ENCODE results near the gene FAM43A.
A peak's percentile ranks its signal among the peaks of the same experiment; 100 is the strongest.

Gene FAM43A

DNA sequence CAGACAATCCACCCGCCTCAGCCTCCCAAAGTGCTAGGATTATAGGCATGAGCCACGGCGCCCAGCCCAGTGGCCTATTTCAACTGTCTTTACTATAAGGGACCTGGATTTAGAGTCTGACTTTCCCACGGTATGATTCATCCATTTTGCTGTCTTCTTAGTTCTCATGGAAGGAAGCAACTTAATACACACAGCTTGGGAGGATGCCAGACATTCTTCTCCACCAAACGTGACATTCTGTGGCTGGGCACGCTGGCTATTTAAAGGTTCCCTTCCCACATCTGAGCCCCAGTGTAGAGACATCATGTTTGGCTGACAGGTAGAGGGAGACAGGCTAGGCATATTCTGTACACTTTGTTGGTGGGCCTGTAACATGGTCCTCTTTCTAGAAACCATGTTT lies 26.2 kb downstream of the FAM43A start:
- no peak for DNase-seq (ENCODE audit: low spot score)

DNA sequence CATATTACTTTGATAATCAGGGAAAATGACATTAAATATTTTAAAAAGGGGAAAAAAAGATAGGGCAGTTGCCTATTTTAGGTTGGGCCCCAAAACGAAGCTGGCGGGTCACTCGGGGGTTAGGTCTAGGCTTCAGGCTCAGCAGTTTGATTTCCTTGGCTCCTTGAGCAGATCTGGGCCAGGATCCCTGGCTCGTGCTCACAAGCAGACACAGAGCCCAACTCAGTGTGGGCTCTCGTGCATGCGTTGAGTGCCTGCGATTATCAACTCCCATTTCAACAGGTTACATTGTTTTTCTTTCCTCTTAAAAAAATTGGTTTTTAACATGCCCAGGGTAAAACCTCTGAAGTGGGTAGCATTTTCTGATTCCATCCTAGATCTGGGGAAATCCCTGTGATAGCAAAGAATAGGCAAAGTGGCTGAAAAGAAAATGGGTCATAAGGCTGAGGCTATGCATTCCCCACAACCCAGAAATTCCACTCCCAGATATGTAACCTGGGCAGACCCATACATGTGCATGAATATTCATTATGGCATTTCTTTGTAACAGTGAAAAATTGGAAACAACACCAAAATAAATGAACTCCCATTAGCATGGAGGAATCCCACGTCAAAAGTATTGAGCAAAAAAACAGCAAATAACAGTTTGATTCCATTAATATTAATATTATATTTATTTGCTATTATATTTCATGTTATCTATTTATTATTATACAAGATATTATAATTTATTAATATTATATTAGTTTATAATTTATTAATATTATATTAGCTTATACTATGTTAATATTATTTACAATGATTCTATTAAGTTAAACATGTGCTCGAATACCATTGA lies 27.8 kb downstream of the FAM43A start:
- no peak for DNase-seq (ENCODE audit: low spot score)

DNA sequence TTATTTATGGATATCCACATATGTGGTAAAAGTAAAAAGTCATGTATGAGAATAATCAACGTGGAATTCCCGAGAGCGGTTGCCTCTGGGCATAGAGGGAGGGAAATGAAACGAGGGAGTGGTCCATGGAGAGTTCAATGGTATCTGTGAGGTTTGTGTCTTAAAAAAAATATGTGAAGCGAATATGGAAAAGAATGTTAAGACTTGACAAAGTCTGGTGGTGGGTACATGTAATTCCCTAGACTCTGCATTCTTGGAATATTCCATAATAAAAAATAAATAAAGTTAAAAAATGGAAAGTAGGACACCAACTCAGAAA lies 28.4 kb downstream of the FAM43A start:
- DNase-seq (ENCODE audit: low spot score), result no peak

DNA sequence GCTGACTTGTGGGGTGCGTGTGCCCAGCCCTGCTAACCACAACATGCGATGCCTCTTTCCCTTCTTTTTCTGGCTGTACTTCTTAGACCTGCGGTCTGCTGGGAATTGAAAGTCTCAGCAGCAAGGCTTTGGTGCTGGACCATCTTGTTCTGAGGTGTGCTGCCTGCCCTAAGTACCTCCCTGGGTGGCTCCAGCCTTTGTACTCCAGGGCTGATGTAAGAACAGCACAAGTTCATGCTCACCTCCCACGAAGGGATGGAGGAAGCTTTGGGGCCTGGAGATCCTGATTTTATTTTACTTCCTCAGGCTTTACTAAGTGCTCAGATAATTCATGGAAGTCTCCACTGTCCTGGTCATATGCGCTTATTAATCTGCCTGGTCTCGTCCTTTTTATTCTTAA lies 28.9 kb downstream of the FAM43A start:
- no peak for DNase-seq (ENCODE audit: low spot score)

DNA sequence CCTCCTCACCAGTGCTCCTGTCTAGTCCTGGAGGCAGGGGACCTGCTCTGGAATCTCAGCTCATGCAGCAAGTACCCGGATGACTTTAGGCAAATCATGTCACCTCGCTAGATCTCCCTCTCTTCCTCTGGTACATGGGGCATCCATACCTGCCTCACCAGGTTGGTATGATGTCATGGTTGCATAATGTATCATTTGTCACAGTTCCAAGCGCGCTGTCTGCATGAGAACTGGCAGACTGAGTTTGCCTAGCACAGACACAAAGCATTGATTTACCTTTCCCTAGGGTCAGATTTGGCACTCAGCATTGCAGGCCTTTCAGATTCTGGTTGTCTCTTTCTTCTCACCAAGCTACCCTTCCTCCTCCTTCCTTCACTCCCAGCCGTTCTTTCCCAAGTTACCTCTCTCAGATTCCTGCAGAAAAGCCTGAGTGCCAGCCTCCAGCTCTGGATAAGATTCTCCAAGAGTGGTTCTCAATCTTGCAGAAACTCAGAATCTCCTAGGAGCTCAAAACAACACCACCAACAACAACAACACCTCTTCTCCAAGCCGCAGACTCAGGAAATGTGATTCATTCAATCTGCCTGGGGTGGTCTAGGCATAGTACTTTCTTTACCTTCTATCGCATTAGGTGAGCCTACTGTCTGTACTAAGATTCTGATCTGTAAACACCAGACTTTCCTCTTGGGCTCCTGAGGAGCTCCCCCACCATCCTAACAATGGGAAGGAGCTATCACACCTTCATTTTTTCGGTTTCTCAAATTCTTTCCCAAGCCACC lies 29.5 kb downstream of the FAM43A start:
- DNase-seq (ENCODE audit: low spot score), result no peak

DNA sequence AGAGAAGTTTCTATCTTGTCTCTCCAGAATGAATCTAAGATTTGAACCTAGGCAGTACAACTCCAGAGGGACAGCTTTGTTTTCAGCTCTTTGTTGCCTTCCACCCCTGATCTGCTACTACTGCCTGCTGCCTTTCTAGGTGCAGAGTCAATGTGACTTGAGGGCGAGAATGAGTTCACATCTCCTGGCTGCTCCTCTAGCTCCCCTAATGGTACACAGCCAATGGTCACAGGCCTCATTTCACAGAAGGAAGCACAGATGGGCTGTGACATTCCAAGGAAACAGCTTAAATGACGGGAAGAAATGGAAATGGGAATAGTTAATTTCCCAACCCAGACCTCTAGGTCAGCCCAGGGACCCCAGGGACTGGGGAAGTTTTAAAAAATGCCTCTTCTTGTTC lies 32.4 kb downstream of the FAM43A start:
- peak; percentile 22 for DNase-seq (ENCODE audit: low spot score)

DNA sequence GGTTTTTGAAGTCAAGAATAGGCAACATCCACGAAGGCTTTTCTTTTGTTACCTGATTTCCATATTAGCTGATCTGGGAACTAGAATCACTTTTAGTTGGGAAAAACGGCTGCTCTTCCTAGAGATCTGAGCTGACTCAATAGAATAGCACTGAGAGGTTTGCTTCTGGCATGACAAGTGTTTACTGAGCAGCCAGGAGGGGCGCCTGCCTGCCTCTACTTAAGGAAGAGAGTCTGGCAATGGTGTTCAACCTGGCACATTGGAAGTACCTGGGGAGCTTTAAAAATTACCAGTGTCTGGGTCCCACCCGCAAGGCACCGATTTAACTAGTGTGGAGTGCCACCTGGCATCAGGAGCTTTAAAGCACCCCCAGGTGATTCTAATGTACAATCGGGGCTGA lies 34.4 kb downstream of the FAM43A start:
- DNase-seq (ENCODE audit: low spot score), result no peak

DNA sequence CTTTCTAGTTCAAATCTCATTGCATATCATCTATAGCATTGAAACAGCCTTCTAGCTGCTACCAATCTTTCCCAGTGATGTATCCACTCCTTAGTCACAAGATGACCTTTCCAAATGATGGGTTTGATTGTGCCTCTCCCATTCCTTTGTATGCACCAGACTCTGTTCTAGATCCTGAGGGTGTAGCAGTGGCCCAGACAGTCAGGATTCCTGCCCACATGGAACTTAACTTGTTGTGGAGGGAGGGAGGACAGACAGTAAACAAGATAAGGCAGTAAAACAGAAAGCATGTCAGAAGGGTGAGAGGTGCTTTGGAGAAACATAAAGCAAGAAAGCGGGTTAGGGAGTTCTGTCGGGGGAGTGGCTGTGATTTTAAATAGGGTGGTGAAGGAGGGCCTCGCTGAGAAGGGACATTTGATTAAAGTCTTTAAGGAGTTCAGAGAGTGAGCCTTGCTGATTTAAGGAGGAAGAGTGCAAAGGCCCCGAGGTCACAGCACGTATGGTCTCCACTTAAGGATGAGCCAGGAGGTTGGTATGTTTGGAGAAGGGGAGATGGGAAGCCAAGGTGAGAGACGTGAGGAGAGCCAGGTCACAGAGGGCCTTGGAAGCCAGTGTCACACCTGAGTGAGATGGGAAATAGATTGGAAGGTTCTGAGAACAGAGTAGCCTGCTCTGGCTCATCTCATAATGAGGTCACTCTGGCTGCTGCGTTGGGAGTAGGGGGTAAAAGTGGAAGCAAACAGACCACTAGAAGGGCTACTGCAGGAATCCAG lies 38.3 kb downstream of the FAM43A start:
- DNase-seq (ENCODE audit: low spot score), result no peak

DNA sequence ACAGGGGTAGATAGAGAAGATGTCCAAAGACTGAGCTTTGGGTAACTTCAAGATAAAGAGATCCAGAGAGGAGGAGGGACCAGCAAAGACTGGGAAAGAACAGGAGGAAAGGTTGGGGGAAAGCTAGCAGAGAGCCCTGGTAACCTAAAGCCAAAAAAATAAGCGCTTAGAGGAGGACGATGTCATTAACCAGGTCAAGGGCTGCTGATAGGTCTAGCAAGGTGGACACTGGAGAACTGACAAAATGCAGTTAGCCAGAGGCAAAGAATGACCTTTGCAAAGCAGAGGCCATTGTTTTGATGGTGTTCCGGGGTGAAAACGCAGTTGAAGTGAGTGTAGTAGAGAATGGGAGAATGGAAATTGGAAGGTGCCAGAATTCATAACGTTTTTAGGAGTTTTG lies 39.7 kb downstream of the FAM43A start:
- no peak for DNase-seq (ENCODE audit: low spot score)

DNA sequence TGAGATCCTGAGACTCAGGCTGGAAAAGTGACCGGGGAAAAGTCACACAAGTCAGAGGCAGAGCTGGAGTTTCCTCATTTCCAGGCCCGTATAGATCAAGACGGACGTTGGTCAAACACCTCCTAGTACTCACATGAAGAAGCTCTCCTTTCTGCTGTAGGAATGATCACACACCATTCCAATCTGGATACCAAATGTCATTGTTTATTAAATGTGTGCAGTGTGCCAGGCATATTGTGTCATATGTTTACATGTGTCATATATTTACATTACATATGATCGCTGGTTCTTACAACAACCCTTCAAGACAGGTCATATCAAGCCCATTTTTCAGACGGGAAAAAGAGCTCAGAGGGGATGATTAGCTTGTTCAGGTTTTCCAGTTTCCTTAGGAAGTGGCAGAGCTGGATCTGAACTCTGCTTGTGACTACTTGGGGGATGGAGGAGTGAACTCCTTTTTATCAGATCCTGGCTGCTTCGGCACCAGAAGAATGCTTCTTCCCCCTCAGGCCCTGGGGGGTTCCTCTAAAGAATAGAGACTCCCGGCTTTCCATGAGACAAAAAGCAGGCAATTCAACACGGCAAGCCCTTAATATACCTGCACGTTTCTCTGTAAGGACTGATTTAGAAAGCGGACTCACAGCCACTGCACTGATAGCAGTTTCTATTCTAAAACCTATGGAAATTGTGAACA lies 41.9 kb downstream of the FAM43A start:
- DNase-seq (ENCODE audit: low spot score), result no peak

DNA sequence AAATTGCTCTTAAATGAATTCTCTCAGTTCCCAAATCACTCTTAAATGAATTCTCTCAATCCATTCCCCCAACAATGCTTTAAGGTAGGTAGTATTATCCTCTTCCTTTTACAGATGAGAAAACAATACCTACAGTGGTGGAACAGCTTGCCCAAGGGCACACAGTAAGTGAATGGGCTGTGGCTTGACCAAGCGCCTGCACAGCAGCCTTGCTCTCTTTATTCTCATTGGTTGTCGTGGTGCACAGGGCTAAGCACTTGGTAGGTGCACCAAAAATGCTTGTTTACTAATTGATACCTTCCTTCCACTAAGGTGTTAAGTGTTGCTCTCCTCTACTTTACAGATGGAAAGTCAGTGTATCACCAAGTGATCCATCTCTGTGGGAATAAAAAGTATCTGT lies 43.3 kb downstream of the FAM43A start:
- no peak for DNase-seq (ENCODE audit: low spot score)

DNA sequence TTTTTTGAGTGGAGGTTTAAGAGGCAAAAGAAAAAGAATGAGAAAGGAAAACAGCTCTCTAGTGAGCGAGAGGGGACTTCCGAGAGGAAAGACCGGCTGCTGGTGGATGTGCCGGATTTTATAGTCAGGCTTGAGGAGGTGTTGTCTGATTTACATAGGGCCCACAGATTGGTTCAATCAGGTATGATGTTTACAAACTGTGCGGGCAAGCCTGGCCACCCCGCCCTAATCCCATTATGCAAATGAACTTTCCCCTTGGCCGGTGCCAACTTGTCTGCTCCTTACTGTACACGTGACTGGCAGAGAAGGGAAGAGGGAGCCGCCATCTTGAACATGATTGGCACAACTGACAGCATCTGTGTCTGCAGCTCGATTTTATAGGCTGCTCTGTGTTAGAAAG lies 44.7 kb downstream of the FAM43A start:
- peak; percentile 9 for DNase-seq (ENCODE audit: low spot score)

DNA sequence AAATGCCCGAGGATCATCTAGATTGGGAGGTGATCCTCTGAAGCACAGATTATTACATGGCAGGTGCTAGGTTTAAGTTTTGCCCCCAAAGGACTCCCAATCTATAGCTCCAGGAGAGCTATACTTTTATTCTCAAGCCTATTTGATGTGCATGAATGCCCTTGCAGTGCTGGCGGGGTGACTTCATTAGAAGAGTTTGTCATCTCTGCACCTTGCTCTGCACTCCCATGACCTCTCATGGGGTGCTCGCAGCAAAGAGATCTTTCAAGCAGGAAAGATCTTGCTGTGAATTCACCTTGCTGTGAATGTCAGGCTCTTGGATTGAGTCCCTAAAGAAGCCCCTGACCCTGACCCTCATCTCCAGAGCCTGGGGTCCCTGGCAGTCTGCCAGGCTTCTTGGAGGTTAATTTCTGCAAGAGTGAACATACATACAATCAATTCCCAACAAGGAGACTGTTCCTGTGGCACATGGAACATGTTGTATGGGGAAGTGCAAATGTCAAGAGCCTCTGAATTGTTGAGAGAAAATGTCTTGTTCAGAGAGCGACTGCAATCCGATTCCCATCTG lies 45.9 kb downstream of the FAM43A start:
- DNase-seq (ENCODE audit: low spot score), result no peak

DNA sequence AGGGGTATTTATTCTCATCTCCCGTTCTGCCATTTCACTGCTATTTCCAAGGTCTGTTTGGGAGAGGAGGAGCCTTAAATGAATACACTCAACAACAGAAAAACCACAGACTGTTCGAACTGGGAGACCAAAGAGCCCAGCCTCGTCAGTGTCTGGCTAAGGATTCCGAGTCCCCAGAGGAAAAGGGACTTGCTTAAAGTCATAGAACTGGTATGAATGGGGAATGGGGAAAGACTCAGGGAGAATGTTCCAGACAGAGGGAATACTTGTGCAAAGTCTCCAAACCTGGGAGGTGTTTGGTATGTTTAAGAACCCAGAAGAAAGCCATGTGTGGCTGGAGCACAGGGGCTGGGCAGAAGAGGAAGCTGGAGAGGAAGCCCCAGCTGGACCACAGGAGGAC lies 46.9 kb downstream of the FAM43A start:
- no peak for DNase-seq (ENCODE audit: low spot score)

DNA sequence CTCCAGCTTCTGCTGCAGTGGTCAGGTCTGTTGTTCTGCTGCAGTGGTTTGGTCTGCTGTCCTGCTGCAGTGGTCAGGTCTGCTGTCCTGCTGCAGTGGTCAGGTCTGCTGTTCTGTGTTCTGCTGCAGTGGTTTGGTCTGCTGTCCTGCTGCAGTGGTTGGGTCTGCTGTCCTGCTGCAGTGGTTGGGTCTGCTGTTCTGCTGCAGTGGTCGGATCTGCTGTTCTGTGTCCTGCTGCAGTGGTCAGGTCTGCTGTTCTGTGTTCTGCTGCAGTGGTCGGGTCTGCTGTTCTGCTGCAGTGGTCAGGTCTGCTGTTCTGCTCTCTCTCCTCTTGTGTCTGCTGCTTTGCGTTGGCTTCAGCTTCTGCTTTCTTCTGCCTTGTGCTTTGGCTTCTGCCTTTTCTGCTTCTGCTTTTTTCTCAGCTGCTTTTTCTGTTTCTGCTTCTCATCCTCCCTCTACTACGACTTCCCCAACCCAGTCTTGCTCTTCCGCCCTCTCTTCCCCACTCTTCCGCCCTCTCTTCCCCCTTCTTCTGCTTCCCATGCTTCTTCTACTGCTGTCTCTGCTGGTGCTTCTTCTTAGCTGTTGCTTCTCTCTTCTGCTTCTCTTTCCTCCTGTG lies 50.7 kb downstream of the FAM43A start:
- DNase-seq (ENCODE audit: low spot score), result no peak

DNA sequence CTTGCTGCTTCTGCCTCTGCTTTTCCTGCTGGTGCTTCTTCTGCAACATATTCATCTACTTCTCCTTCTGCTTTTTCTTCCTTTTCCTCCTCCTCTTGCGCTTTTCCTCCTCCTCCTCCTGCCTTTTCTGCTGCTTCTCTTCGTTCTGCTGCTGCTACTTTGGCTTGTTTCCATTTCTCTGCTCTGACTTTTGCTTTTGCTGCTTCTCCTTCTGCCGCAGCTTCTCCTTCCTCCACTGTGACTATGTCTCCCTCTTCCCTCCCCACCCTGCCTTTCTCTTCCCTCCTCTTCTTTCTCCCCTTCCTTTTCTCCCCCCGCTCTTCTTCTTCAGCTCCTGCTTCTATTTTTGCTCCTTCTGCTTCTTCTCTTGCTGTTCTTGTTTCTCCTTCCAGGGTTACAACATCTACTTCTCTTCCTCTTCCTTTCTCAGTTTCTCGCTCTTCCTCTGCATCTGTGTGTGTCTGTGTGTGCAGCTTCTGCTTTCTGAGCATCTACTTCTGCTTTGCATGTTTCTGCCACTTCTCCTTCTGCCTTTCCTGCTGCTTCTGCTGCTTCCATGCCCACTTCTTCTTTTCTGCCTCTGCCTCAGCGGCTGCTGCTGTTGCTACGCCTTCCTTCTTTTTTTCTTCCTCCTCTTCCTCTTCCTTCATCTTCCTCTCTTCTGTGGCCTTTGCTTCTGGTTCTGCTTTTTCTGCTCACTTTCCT lies 51.4 kb downstream of the FAM43A start:
- DNase-seq (ENCODE audit: low spot score), result no peak
